Stimulated activated naive CD8-positive, alpha-beta T cell treated with anti-CD3 and anti-CD28 coated beads, Interleukin-15, amount 100 ng/mL, for 72 hours (primary cell): ENCODE results near the gene SDHA.
"Not testable (repeated sequence)": the region's sequence is repeated elsewhere in the genome, so short reads cannot be mapped to it uniquely, and the experiment has no call there.

Source experiments
- ATAC-seq: fragments of 150-1000 bp; cut with Tn5 transposase; 2 replicates; pipeline ENCODE4 v1.10.0; 2021; ENCODE audit warnings: mild to moderate bottlenecking, moderate library complexity
- DNase-seq, 2 donors: peaks; one replicate each; pipeline ENCODE4 v3.0.0; 2021 to 2022
- H3K27ac Mint-ChIP-seq, 2 donors: one replicate each; pipeline ENCODE4 v1.8.0; 2022; ENCODE audit warnings: mild to moderate bottlenecking in 2 of 2, mixed read lengths in 2 of 2, moderate library complexity in 2 of 2
- H3K27me3 Mint-ChIP-seq: one replicate; pipeline ENCODE4 v1.8.0; 2022; ENCODE audit warnings: mixed read lengths
- H3K4me1 Mint-ChIP-seq: one replicate; pipeline ENCODE4 v1.8.0; 2022; ENCODE audit warnings: mild to moderate bottlenecking, mixed read lengths
- H3K4me3 Mint-ChIP-seq, 2 donors: one replicate each; pipeline ENCODE4 v1.8.0; 2022; ENCODE audit warnings: mild to moderate bottlenecking in 2 of 2, mixed read lengths in 2 of 2, moderate library complexity in 1 of 2
- H3K9me3 Mint-ChIP-seq, 2 donors: one replicate each; pipeline ENCODE4 v1.8.0; 2022; ENCODE audit warnings: mixed read lengths in 2 of 2

SDHA gene

GRCh38 chr5:217494-218456 lies at the start of gene SDHA, which contains the start of gene CCDC127:
Gene SDHA, plus strand, starts transcription at chr5:218320. Its CDS starts 36 bp downstream, at chr5:218356.
Gene CCDC127, minus strand, starts transcription at chr5:218153. Its CDS starts 1,304 bp downstream, at chr5:216849.
- H3K27ac Mint-ChIP-seq, result peak within 1 kb of the TSS; percentile 95 to 96
- not testable (repeated sequence) for H3K9me3 Mint-ChIP-seq, H3K27me3 Mint-ChIP-seq
- peak within 1 kb of the TSS; percentile 97 for H3K4me3 Mint-ChIP-seq
- DNase-seq (peak; percentile 98 to 99), ATAC-seq (peak; percentile 90)
- peaks cover 67% of the 10 kb centered on the region for H3K4me1 Mint-ChIP-seq

GRCh38 chr5:169071-169727 lies 48.9 kb upstream of the SDHA start:
- DNase-seq (peak in 1 of 2 donors; percentile 5), ATAC-seq (no peak)
- no peaks in the 10 kb centered on the region for H3K27me3 Mint-ChIP-seq
- H3K27ac Mint-ChIP-seq, result no peak overlapping the region
- H3K4me3 Mint-ChIP-seq, result no peak overlapping the region
- no peaks in the 10 kb centered on the region for H3K4me1 Mint-ChIP-seq
- peaks cover 0 to 7% of the 10 kb centered on the region in 2 donors for H3K9me3 Mint-ChIP-seq

- Mint-ChIP-seq H3K9me3 (peaks cover 0 to 2% of the 10 kb centered on the region in 2 donors), H3K27me3 (no peaks in the 10 kb centered on the region), H3K4me1 (no peaks in the 10 kb centered on the region), H3K27ac (no peak overlapping the region), H3K4me3 (no peak overlapping the region)
- ATAC-seq (no peak), DNase-seq (no peak)
Observed at GRCh38 chr5:169728-170094, 48.4 kb upstream of the SDHA start.

GRCh38 chr5:170971-171800 lies 46.9 kb upstream of the SDHA start:
- Mint-ChIP-seq H3K27ac (no peak overlapping the region), H3K4me3 (no peak overlapping the region), H3K27me3 (no peaks in the 10 kb centered on the region), H3K4me1 (no peaks in the 10 kb centered on the region), H3K9me3 (no peaks in the 10 kb centered on the region)
- DNase-seq (peak in 1 of 2 donors; percentile 4), ATAC-seq (no peak)

- no peaks in the 10 kb centered on the region for H3K9me3 Mint-ChIP-seq
- H3K27me3 Mint-ChIP-seq, result no peaks in the 10 kb centered on the region
- no peak overlapping the region for H3K4me3 Mint-ChIP-seq
- DNase-seq, result peak in 1 of 2 donors; percentile 5
- H3K27ac Mint-ChIP-seq, result no peak overlapping the region
- no peaks in the 10 kb centered on the region for H3K4me1 Mint-ChIP-seq
- ATAC-seq, result peak; percentile 31
Observed at GRCh38 chr5:171801-172331, 46.3 kb upstream of the SDHA start.

- H3K4me3 Mint-ChIP-seq, result no peak overlapping the region
- ATAC-seq (no peak), DNase-seq (peak in 1 of 2 donors; percentile 2)
- no peaks in the 10 kb centered on the region for H3K27me3 Mint-ChIP-seq
- H3K4me1 Mint-ChIP-seq, result no peaks in the 10 kb centered on the region
- no peak overlapping the region for H3K27ac Mint-ChIP-seq
- H3K9me3 Mint-ChIP-seq, result no peaks in the 10 kb centered on the region
Observed at GRCh38 chr5:172421-172820, 45.7 kb upstream of the SDHA start.

GRCh38 chr5:172841-173251 lies 45.3 kb upstream of the SDHA start:
- no peak for ATAC-seq
- Mint-ChIP-seq H3K27me3 (no peaks in the 10 kb centered on the region), H3K4me1 (no peaks in the 10 kb centered on the region), H3K4me3 (no peak overlapping the region), H3K27ac (no peak overlapping the region), H3K9me3 (no peaks in the 10 kb centered on the region)
- no peak for DNase-seq

GRCh38 chr5:173392-174290 lies 44.5 kb upstream of the SDHA start:
- no peaks in the 10 kb centered on the region for H3K9me3 Mint-ChIP-seq
- H3K4me1 Mint-ChIP-seq, result no peaks in the 10 kb centered on the region
- H3K27ac Mint-ChIP-seq, result no peak overlapping the region
- no peak overlapping the region for H3K4me3 Mint-ChIP-seq
- H3K27me3 Mint-ChIP-seq, result no peaks in the 10 kb centered on the region
- peak; percentile 43 for ATAC-seq
- DNase-seq, result no peak

GRCh38 chr5:174291-174600 lies 43.9 kb upstream of the SDHA start:
- Mint-ChIP-seq H3K4me3 (no peak overlapping the region), H3K27me3 (no peaks in the 10 kb centered on the region), H3K9me3 (no peaks in the 10 kb centered on the region), H3K4me1 (no peaks in the 10 kb centered on the region), H3K27ac (no peak overlapping the region)
- ATAC-seq, result no peak
- no peak for DNase-seq

- no peak for DNase-seq
- Mint-ChIP-seq H3K27ac (no peak overlapping the region), H3K4me3 (no peak overlapping the region), H3K9me3 (no peaks in the 10 kb centered on the region), H3K4me1 (no peaks in the 10 kb centered on the region), H3K27me3 (no peaks in the 10 kb centered on the region)
- no peak for ATAC-seq
Observed at GRCh38 chr5:174876-175465, 43.1 kb upstream of the SDHA start.

- DNase-seq (no peak), ATAC-seq (no peak)
- Mint-ChIP-seq H3K9me3 (no peaks in the 10 kb centered on the region), H3K27ac (no peak overlapping the region), H3K27me3 (no peaks in the 10 kb centered on the region), H3K4me3 (no peak overlapping the region), H3K4me1 (no peaks in the 10 kb centered on the region)
Observed at GRCh38 chr5:176296-176823, 41.8 kb upstream of the SDHA start.

- ATAC-seq (no peak), DNase-seq (no peak)
- Mint-ChIP-seq H3K27ac (no peak overlapping the region), H3K9me3 (no peaks in the 10 kb centered on the region), H3K4me3 (no peak overlapping the region), H3K4me1 (no peaks in the 10 kb centered on the region), H3K27me3 (no peaks in the 10 kb centered on the region)
Observed at GRCh38 chr5:178110-178509, 40.0 kb upstream of the SDHA start.

- Mint-ChIP-seq H3K27ac (no peak overlapping the region), H3K9me3 (no peaks in the 10 kb centered on the region), H3K4me1 (no peaks in the 10 kb centered on the region), H3K4me3 (no peak overlapping the region), H3K27me3 (no peaks in the 10 kb centered on the region)
- DNase-seq (no peak), ATAC-seq (no peak)
Observed at GRCh38 chr5:179401-179800, 38.7 kb upstream of the SDHA start.

GRCh38 chr5:180286-180918 lies 37.7 kb upstream of the SDHA start:
- H3K4me3 Mint-ChIP-seq, result no peak overlapping the region
- DNase-seq (no peak), ATAC-seq (no peak)
- H3K27ac Mint-ChIP-seq, result peak overlapping the region in 1 of 2 donors; percentile 8
- no peaks in the 10 kb centered on the region for H3K27me3 Mint-ChIP-seq
- H3K4me1 Mint-ChIP-seq, result no peaks in the 10 kb centered on the region
- no peaks in the 10 kb centered on the region for H3K9me3 Mint-ChIP-seq
